ENCODE measurements around the gene ZNF169. TPM values are rescaled to one million over a fixed set of nuclear protein-coding genes. Genes with fewer than 3 reads are reported as not detected.
"Not testable (repeated sequence)": the region's sequence is repeated elsewhere in the genome, so short reads cannot be mapped to it uniquely, and the experiment has no call there.

The ZNF169 gene
- 7.4 and 11.7 TPM in 2 replicates for polyA plus RNA-seq (2014; cell fraction: cytosol; rRNA removed)
- polyA plus RNA-seq (2014; cell fraction: nucleus; rRNA removed), result 20.4 and 23.7 TPM in 2 replicates

GRCh38 chr9:94259077-94259862, at the start of gene ZNF169:
ZNF169 (plus strand) TSS chr9:94259298; CDS start chr9:94278813, 19,515 bp downstream.
- DNase-seq (ENCODE audit: low spot score), result peak; percentile 83

GRCh38 chr9:94210616-94211603, 48.2 kb upstream of the ZNF169 start:
- DNase-seq (ENCODE audit: low spot score), result no peak

GRCh38 chr9:94212091-94212490, 47.0 kb upstream of the ZNF169 start:
- no peak for DNase-seq (ENCODE audit: low spot score)

GRCh38 chr9:94212531-94212930, 46.6 kb upstream of the ZNF169 start:
- no peak for DNase-seq (ENCODE audit: low spot score)

GRCh38 chr9:94213511-94214124, 45.5 kb upstream of the ZNF169 start:
- peak; percentile 76 for DNase-seq (ENCODE audit: low spot score)

GRCh38 chr9:94222870-94223269, 36.2 kb upstream of the ZNF169 start:
- DNase-seq (ENCODE audit: low spot score), result no peak

GRCh38 chr9:94225413-94225812, 33.7 kb upstream of the ZNF169 start:
- DNase-seq (ENCODE audit: low spot score), result not testable (repeated sequence)

- DNase-seq (ENCODE audit: low spot score), result no peak
These were observed 30.5 kb upstream of the ZNF169 start for GRCh38 chr9:94228616-94229015.

GRCh38 chr9:94232428-94232827, 26.7 kb upstream of the ZNF169 start:
- no peak for DNase-seq (ENCODE audit: low spot score)

- DNase-seq (ENCODE audit: low spot score), result not testable (repeated sequence)
These were observed 18.0 kb upstream of the ZNF169 start for GRCh38 chr9:94241098-94241497.

- no peak for DNase-seq (ENCODE audit: low spot score)
These were observed 13.4 kb upstream of the ZNF169 start for GRCh38 chr9:94245651-94246050.

GRCh38 chr9:94250456-94250855, 8.6 kb upstream of the ZNF169 start:
- DNase-seq (ENCODE audit: low spot score), result no peak

- no peak for DNase-seq (ENCODE audit: low spot score)
These were observed 3.1 kb upstream of the ZNF169 start for GRCh38 chr9:94256007-94256406.

- not testable (repeated sequence) for DNase-seq (ENCODE audit: low spot score)
These were observed 6.7 kb downstream of the ZNF169 start for GRCh38 chr9:94265626-94266402.

- peak; percentile 74 for DNase-seq (ENCODE audit: low spot score)
These were observed 10.2 kb downstream of the ZNF169 start for GRCh38 chr9:94269264-94269663.

GRCh38 chr9:94270009-94270408, 10.9 kb downstream of the ZNF169 start:
- DNase-seq (ENCODE audit: low spot score), result no peak

- not testable (repeated sequence) for DNase-seq (ENCODE audit: low spot score)
These were observed 17.9 kb downstream of the ZNF169 start for GRCh38 chr9:94277029-94277428.

- no peak for DNase-seq (ENCODE audit: low spot score)
These were observed 18.9 kb downstream of the ZNF169 start for GRCh38 chr9:94277885-94278536.

- no peak for DNase-seq (ENCODE audit: low spot score)
These were observed 21.4 kb downstream of the ZNF169 start for GRCh38 chr9:94280409-94280989.

- DNase-seq (ENCODE audit: low spot score), result no peak
These were observed 22.0 kb downstream of the ZNF169 start for GRCh38 chr9:94281101-94281500.
